ENCODE measurements around the gene OARD1.

GRCh38 chr6:41021832-41022231 is 50.3 kb downstream of the OARD1 start:
- TF ChIP-seq CTCF (IDR thresholded peaks at IDR 0.05) (no peak), POLR2A (IDR thresholded peaks at IDR 0.05) (no peak)

Data from esophagus squamous epithelium (tissue), 4 donors.